ENCODE measurements around the gene PHF13. TPM values are rescaled to one million over a fixed set of nuclear protein-coding genes. Genes with fewer than 3 reads are reported as not detected.

The PHF13 gene
- total RNA-seq, 1 experiment from 2014 or later, result 20.9 TPM

DNA sequence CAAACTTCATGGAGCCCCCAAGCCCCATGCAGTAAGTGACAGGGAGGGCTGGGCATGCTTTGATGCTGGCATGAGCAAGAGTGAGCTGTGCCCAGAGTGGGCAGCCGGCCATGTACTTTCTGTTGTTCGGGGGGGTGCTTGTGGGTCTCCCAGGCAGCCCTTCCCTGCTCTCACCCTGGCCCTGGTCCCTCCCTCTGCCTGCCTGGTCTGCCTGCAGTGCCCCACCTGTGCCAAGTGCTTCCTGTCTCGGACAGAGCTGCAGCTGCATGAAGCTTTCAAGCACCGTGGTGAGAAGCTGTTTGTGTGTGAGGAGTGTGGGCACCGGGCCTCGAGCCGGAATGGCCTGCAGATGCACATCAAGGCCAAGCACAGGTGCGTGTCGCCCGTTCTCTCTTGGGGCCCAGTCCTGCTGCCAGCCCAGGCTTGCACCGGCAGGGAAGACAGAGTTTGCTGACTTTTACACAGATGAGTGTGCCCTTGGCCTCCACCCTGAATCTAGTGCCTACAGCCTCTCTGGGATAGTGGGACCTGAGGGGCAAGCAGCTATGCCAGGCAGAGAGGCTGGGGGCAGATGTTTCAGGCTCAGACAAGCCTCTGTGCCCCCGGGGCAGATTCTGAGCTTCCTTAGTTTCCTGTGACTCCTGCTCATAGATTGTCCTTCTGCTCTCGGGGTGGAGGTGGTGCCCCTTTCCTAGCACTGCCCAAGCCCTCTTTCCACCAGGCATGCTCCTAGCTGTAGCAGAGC lies 26.1 kb upstream of the PHF13 start:
- POLR2A ChIA-PET (ENCODE audit: unreplicated experiment), result no interaction called here

DNA sequence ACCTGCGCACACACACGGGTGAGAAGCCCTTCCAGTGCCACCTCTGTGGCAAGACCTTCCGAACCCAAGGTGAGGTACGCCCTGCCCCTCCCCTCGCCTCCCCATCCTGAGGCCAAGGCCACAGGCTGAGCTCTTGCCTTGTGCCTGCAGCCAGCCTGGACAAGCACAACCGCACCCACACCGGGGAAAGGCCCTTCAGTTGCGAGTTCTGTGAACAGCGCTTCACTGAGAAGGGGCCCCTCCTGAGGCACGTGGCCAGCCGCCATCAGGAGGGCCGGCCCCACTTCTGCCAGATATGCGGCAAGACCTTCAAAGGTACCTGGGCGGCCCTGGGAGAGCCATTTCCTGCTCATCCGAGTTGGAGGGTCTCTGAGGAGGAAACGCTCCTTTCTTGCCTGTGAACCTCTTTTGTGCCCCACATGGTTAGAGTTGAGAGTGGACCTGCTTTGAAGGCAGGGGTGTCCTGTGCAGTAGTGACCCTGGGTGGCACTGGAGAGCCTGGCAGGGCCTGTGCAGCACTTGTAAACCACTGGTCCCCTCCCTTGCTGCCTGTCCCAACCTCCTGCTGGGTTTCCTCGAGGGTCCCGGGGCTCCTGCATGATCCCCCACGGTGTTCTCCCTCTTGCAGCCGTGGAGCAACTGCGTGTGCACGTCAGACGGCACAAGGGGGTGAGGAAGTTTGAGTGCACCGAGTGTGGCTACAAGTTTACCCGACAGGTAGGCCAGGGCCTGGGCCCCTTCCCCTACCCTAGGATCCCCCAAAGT lies 25.2 kb upstream of the PHF13 start:
- Histone ChIP-seq H2AFZ (no peak overlapping the region), H3K79me2 (ENCODE audit: low read depth) (no peaks in the 10 kb centered on the region), H3K4me1 (replicated peaks; ENCODE audit: insufficient read depth) (no peaks in the 10 kb centered on the region), H3F3A (ENCODE audit: insufficient read depth, low read depth) (no peaks in the 10 kb centered on the region; the same call in 1 of the 2 replicates), H3K27ac (no peak overlapping the region), H3K9me3 (ENCODE audit: insufficient read depth, low read depth) (no peaks in the 10 kb centered on the region), H3K36me3 (ENCODE audit: low read depth) (no peaks in the 10 kb centered on the region), H3K4me2 (no peak overlapping the region), H3K27me3 (ENCODE audit: insufficient read depth, low read depth) (no peaks in the 10 kb centered on the region), H3K9me2 (ENCODE audit: insufficient read depth) (no peaks in the 10 kb centered on the region), H4K20me1 (ENCODE audit: insufficient read depth) (no peaks in the 10 kb centered on the region), H3K4me3 (no peak overlapping the region)
- no peak for DNase-seq
- POLR2A ChIA-PET (ENCODE audit: unreplicated experiment), result no interaction called here
- intact Hi-C loops (cut with micrococcal nuclease; ENCODE audit: unreplicated experiment), result no loop called here
- no TSS peak for BruUV-seq (replicated peaks)
- no peak for TF ChIP-seq EZH2 (IDR thresholded peaks at IDR 0.05; ENCODE audit: low read depth)
- TF ChIP-seq, protein P1, sequence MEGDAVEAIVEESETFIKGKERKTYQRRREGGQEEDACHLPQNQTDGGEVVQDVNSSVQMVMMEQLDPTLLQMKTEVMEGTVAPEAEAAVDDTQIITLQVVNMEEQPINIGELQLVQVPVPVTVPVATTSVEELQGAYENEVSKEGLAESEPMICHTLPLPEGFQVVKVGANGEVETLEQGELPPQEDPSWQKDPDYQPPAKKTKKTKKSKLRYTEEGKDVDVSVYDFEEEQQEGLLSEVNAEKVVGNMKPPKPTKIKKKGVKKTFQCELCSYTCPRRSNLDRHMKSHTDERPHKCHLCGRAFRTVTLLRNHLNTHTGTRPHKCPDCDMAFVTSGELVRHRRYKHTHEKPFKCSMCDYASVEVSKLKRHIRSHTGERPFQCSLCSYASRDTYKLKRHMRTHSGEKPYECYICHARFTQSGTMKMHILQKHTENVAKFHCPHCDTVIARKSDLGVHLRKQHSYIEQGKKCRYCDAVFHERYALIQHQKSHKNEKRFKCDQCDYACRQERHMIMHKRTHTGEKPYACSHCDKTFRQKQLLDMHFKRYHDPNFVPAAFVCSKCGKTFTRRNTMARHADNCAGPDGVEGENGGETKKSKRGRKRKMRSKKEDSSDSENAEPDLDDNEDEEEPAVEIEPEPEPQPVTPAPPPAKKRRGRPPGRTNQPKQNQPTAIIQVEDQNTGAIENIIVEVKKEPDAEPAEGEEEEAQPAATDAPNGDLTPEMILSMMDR (conservative IDR thresholded peaks at IDR 0.05), result no peak
- CTCF ChIA-PET, result interaction anchor here (0.6 kb wide), 1 partner anchor 148 kb away, joined by 8 read pairs; no protein-coding TSS in a partner anchor

More for the DNA sequence above, 26.1 kb upstream of the PHF13 start:
- no peak for TF ChIP-seq EZH2 (IDR thresholded peaks at IDR 0.05; ENCODE audit: low read depth)
- TF ChIP-seq, protein P1 (conservative IDR thresholded peaks at IDR 0.05), result no peak
- CTCF ChIA-PET, result no interaction called here
- BruUV-seq (replicated peaks), result no TSS peak
- no peaks in the 10 kb centered on the region; the same call in 1 of the 2 replicates for H3F3A ChIP-seq (ENCODE audit: insufficient read depth, low read depth)
- no peaks in the 10 kb centered on the region for H3K79me2 ChIP-seq (ENCODE audit: low read depth)
- intact Hi-C loops (cut with micrococcal nuclease; ENCODE audit: unreplicated experiment), result no loop called here
- no peak overlapping the region for H3K27ac ChIP-seq
- H3K9me2 ChIP-seq (ENCODE audit: insufficient read depth), result no peaks in the 10 kb centered on the region
- no peaks in the 10 kb centered on the region for H4K20me1 ChIP-seq (ENCODE audit: insufficient read depth)
- no peaks in the 10 kb centered on the region for H3K36me3 ChIP-seq (ENCODE audit: low read depth)
- no peaks in the 10 kb centered on the region for H3K27me3 ChIP-seq (ENCODE audit: insufficient read depth, low read depth)
- H3K4me2 ChIP-seq, result no peak overlapping the region
- no peaks in the 10 kb centered on the region for H3K9me3 ChIP-seq (ENCODE audit: insufficient read depth, low read depth)
- H2AFZ ChIP-seq, result no peak overlapping the region
- no peak for DNase-seq
- H3K4me1 ChIP-seq (replicated peaks; ENCODE audit: insufficient read depth), result no peaks in the 10 kb centered on the region
- H3K4me3 ChIP-seq, result no peak overlapping the region

DNA sequence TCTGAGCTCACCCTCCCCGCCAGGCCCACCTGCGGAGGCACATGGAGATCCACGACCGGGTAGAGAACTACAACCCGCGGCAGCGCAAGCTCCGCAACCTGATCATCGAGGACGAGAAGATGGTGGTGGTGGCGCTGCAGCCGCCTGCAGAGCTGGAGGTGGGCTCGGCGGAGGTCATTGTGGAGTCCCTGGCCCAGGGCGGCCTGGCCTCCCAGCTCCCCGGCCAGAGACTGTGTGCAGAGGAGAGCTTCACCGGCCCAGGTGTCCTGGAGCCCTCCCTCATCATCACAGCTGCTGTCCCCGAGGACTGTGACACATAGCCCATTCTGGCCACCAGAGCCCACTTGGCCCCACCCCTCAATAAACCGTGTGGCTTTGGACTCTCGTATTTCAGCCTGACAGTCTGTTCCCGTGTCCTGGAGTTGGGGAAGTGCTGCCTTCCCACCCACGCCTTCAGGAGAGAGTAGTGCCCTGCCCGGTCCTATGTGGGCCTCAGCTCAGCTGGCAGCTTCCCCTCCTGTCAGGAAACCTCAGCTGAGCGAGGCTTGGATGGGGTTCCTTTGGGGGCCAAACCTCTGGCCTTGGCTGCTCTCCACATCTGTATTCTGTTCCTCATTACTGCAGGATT lies 24.5 kb upstream of the PHF13 start:
- intact Hi-C loops (cut with micrococcal nuclease; ENCODE audit: unreplicated experiment), result no loop called here
- DNase-seq, result no peak
- no TSS peak for BruUV-seq (replicated peaks)
- Histone ChIP-seq H3K27me3 (ENCODE audit: insufficient read depth, low read depth) (no peaks in the 10 kb centered on the region), H3K79me2 (ENCODE audit: low read depth) (no peaks in the 10 kb centered on the region), H3K36me3 (ENCODE audit: low read depth) (no peaks in the 10 kb centered on the region), H3K9me2 (ENCODE audit: insufficient read depth) (no peaks in the 10 kb centered on the region), H3K4me3 (no peak overlapping the region), H3K9me3 (ENCODE audit: insufficient read depth, low read depth) (no peaks in the 10 kb centered on the region), H3K4me2 (no peak overlapping the region), H3K4me1 (replicated peaks; ENCODE audit: insufficient read depth) (no peaks in the 10 kb centered on the region), H4K20me1 (ENCODE audit: insufficient read depth) (no peaks in the 10 kb centered on the region), H3F3A (ENCODE audit: insufficient read depth, low read depth) (no peaks in the 10 kb centered on the region; the same call in 1 of the 2 replicates), H3K27ac (no peak overlapping the region), H2AFZ (no peak overlapping the region)
- ChIA-PET CTCF (interaction anchor here (0.6 to 0.7 kb wide), 2 partner anchors 16 to 148 kb away, joined by 4 to 8 read pairs; no protein-coding TSS in a partner anchor), POLR2A (ENCODE audit: unreplicated experiment) (no interaction called here)
- no peak for TF ChIP-seq EZH2 (IDR thresholded peaks at IDR 0.05; ENCODE audit: low read depth)
- TF ChIP-seq, protein P1 (conservative IDR thresholded peaks at IDR 0.05), result no peak
